Measurements from ENCODE around the gene DDR1.
"Not testable (repeated sequence)": the region's sequence is repeated elsewhere in the genome, so short reads cannot be mapped to it uniquely, and the experiment has no call there.

The DDR1 gene

GRCh38 chr6:30917487-30917886 lies 33.2 kb downstream of the DDR1 start:
- no peak for DNase-seq (ENCODE audit: low spot score)

GRCh38 chr6:30918670-30919069 lies 34.4 kb downstream of the DDR1 start:
- DNase-seq (ENCODE audit: low spot score) = no peak

GRCh38 chr6:30922447-30922852 lies 38.1 kb downstream of the DDR1 start:
- no peak for DNase-seq (ENCODE audit: low spot score)

- DNase-seq (ENCODE audit: low spot score) = not testable (repeated sequence)
Measured at GRCh38 chr6:30924040-30924627, 39.8 kb downstream of the DDR1 start.

DNA sequence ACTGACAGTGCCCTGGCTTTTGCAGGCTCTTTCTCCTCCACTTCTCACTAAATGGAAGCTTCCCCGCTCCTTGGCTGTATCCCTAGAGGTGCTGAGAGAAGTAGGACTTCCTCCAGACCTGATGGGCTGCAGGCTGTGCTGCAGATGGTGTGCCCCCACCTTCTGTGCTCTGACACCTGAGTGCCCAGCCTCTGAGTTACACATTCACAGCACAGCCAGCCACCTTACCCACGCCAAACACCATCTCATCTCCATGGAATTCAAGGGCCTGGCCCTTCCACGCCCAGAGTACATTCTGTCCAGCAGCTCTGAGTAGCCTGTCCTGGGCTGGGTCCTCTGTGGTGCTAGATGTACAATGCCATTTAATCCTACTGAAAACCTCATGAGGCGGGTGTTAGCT lies 42.3 kb downstream of the DDR1 start:
- DNase-seq (ENCODE audit: low spot score) = no peak

GRCh38 chr6:30927080-30927479 lies 42.8 kb downstream of the DDR1 start:
- DNase-seq (ENCODE audit: low spot score) = not testable (repeated sequence)

DNA sequence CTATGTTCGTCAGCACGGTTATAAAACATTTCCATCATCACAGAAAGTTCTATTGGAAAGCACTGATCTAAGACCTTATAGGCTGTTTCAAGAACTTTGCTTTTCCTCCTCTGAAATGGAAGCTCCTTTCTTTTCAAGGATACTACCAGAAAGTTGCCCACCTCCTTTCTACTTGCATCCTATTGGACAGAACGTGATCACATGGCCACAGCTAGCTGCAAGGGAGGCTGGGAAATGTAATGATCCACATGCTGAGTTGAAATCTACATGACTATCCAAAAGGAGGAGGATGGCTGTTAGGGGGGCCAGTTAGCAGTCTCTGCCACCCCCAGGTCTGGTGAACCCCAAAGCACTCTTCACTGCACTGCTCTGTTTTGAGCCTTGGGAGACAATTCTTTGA lies 44.4 kb downstream of the DDR1 start:
- DNase-seq (ENCODE audit: low spot score) = no peak

DNA sequence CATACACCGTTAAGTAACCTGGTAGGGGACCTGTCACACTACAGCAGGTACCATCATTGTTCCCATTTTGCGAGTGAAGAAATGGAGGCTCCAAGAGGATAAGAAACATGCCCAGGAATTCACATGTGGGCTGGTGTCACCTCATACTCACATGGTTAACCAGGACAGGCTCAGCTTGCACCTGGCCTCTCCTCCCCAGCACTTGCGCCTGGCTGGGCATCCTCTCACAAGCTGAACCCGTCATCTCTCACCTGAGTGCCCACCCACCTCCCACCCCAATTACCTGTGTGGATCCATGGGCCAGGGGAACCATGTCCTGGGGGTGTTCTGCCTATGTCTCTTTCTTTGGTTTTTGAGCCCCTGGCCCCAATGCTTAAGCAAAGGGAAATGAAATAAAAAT lies 46.2 kb downstream of the DDR1 start:
- no peak for DNase-seq (ENCODE audit: low spot score)

- no peak for DNase-seq (ENCODE audit: low spot score)
Measured at GRCh38 chr6:30931272-30931671, 47.0 kb downstream of the DDR1 start.

DNA sequence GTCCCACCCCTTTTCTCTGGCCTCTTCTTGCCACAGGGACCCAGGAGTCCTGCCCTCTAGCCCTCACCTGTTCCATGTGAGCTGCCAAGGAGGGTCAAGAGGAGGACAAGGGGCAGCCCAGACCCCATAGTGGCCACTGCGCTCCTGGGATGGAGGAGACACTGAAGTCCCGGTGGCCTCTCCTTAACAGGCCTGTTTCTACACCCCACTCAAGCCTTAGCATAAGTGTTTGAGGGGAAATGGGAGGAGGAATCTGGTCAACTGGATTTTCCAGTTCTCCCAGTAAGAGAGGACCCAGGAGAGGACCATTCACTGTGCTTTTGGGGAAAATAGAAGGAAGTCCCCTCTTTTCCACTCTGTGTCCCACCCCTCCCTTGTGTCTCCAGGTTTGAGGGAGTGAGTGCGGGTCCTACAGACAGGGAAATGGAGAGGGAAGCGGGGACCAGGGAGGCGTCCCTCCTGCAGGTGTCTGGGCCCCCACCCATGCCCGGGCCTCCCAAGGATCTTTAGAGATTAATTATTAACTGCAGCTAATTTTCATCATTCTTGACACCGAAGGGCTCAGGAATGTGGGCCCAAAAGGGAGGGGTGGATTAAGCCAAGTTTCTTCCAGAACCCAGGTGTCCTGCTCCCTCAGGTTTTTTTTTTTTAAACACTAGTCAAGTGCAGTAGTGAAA lies 47.8 kb downstream of the DDR1 start, which contains the start of gene SFTA2:
SFTA2 (minus strand) TSS at position 202 of the 677 bp plus-strand sequence; CDS start at position 128, 74 bp downstream.
- DNase-seq (ENCODE audit: low spot score) = no peak

DNA sequence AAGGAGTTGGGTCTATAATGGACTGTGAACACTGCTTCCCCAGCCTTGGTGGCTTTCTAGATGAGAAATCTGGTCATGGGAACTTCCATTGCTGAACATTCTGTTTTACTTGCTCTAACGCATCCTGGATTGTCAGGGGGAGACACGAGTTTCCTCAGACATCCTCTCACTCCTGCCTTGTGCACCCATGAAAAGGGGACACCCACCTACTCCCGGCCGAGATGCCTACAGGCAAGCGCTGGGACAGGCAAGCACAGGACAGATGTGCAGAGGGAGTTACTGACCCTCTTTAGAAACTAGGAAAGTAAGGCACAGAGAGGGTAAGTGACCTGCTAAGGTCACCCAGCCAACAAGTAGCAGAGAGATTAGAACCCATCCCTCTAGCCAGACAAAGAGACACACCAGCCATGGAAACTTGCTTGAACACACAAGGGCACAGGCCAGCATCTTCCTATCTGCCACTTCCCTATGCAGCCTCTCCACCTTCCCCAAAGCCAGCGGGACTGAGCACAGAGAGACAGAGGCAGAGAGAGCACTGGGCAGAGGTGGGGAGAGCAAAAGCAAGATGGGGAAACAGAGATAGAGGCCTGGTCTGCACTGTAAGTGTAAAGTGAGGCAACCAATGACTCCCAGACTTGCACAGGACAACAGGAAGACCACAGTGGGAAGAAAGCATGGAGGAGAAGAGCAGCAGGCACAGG lies 48.5 kb downstream of the DDR1 start:
- no peak for DNase-seq (ENCODE audit: low spot score)

GRCh38 chr6:30935018-30935417 lies 50.7 kb downstream of the DDR1 start:
- DNase-seq (ENCODE audit: low spot score) = no peak

GRCh38 chr6:30937265-30937664 lies 52.9 kb downstream of the DDR1 start:
- no peak for DNase-seq (ENCODE audit: low spot score)

GRCh38 chr6:30938730-30939129 lies 54.4 kb downstream of the DDR1 start:
- no peak for DNase-seq (ENCODE audit: low spot score)

- no peak for DNase-seq (ENCODE audit: low spot score)
Measured at GRCh38 chr6:30939473-30939872, 55.2 kb downstream of the DDR1 start.

- no peak for DNase-seq (ENCODE audit: low spot score)
Measured at GRCh38 chr6:30940361-30940986, 56.2 kb downstream of the DDR1 start, which contains the start of gene MUCL3. Gene MUCL3 (plus strand): TSS chr6:30940973. CDS start chr6:30941000, 27 bp downstream.

DNA sequence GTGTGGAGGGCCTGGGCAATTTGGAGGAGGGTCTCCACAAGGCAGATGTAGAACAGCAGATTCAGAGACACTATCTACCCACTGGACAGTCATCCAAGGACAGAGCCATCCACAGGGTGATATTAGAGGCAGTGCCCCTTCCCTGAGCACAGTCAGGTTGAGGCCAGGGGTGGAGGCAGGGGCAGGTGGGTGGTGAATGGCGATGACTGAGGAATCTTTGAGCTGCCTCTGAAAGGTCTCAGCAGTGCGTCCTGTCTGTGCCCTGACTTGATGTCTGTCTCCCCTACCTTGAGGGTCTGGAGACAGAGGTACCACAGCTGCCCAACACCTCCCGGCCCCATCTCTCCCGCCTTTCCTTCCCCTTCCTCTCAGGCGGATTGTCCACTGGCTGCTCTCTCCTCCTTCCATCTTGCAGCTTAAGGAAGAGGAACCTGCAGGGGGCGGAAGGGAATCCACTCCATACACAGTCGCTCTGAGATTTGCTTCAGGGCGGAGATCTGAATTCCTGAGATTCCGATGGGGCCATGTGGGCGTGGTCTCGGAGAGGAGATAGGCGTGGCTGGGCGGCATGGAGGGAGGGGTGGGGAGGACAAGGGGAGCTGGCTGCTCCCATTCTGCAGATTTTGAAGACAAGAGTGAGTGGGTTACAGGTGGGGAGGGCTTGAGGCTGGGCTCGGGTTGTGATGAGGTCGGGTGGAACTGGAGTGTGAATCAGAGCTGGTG lies 58.2 kb downstream of the DDR1 start:
- DNase-seq (ENCODE audit: low spot score) = no peak

- DNase-seq (ENCODE audit: low spot score) = no peak
Measured at GRCh38 chr6:30944051-30944450, 59.7 kb downstream of the DDR1 start.

GRCh38 chr6:30945281-30945680 lies 61.0 kb downstream of the DDR1 start:
- DNase-seq (ENCODE audit: low spot score) = no peak

GRCh38 chr6:30947231-30947630 lies 62.9 kb downstream of the DDR1 start:
- no peak for DNase-seq (ENCODE audit: low spot score)

DNA sequence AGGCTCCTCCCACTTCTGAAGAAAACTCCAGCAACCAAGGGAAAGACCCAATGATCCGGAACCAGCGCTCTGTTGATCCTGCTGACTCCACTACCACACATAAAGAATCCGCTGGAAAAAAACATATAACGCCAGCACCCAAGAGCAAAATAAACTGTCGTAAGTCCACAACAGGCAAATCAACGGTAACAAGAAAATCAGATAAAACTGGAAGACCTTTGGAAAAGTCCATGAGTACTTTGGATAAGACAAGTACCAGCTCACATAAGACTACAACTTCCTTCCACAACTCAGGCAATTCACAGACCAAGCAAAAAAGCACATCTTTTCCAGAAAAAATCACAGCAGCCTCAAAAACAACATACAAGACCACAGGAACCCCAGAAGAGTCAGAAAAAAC lies 64.5 kb downstream of the DDR1 start:
- DNase-seq (ENCODE audit: low spot score) = no peak

All from globus pallidus (tissue), 1 donor.